GM11168 (cell line): ENCODE measurements around the gene SP140L.
"Not testable (repeated sequence)": the region's sequence is repeated elsewhere in the genome, so short reads cannot be mapped to it uniquely, and the experiment has no call there.

Source experiments
- in situ Hi-C: fragments of 300-500 bp; cut with MboI; formaldehyde crosslinking; loops from one replicate; pipeline ENCODE4 v1.12.0; 2022; ENCODE audit warnings: low sequenced_read_pairs; ENCODE audit not compliant: unreplicated experiment

Gene SP140L

GRCh38 chr2:230414302-230414701 is 87.3 kb downstream of the SP140L start:
- in situ Hi-C loops, result no loop called here

DNA sequence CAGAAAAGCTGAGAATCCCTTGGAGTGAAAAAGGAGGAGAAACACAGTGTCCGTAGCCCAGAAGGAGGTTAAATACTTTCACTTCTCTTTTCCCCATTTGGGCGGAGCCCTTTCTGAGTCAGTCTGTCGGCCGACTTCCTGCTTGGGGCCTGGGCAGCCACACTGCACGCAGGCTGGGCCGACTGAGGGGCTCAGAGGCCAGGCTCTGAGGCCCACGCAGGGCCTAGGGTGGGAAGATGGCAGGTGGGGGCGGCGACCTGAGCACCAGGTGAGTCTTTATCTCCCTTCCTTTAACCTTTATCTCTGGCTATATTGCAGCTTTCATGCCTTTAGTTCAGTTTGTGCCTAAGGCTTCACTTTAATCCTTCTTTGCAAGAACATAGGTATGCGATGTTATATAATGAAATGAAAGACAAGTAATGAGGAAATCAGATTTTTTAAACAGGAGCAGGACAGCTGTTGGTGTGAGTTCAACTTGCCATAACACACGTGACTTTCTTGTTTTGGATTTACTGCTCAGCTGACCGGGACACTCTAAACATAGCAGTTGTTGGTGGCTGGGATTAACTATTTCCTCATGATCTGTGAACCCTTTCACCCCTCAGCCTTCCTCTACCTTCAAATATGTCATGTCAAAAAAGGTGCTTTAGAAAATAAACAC is 89.2 kb downstream of the SP140L start, which contains the start of gene SP100:
TSS of gene SP100 (plus strand) at position 141 of the 661 bp plus-strand sequence. CDS start at position 237, 96 bp downstream.
- in situ Hi-C loops, result no loop called here

DNA sequence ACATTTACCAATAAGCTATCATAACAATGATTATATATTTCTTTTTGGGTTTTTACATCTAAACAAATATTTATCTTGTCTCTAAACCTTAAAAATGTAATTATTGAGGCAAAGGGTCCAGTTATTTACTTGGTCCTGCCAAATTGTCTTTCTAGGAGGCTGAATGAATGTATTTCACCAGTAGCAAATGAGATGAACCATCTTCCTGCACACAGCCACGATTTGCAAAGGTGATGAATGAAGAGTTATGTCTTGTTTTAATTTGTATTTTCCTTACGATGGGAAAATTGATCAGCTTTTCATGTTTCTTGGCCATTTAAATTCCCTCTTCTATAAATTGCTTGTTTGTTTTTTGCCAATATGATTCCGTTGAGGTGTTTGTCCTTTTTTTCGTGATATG is 90.4 kb downstream of the SP140L start:
- in situ Hi-C loops, result no loop called here

- in situ Hi-C loops, result no loop called here
These were observed 91.5 kb downstream of the SP140L start for GRCh38 chr2:230418341-230419016.

DNA sequence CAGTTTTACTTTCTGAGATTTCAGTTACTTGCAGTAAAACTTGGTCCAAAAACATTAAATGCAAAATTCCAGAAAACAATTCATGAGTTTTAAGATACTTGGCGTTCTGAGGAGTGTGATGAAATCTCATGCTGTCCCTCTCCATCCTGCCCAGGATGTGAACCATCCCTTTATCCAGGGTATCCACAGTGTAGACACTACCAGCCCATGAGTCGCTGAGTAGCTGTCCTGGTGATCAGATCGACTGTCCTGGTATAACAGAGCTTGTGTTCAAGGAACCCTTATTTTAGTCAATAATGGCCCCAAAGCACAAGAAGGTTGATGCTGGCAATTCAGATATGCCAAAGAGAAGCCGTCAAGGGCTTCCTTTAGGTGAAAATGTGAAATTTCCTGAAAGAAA is 92.2 kb downstream of the SP140L start:
- in situ Hi-C loops, result no loop called here

DNA sequence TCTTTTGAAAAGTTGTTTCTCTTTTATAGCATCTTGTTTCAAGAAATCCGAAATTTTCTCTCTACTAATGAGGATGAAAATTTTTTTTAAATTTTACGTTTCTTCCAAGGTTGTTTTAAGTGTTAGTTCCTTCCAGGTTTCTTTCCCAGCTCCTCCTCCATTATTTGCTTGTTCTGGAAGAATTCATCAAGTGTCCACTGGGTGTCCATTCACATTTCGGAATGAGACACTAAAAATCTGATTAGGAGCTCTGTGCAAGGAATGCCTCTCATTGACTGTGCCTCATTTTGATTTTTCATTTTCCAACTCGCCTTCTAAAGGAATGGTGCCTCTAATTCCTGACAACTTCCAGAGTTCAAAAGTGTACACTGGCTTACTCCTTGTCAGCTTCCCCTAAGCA is 95.2 kb downstream of the SP140L start:
- in situ Hi-C loops, result no loop called here

- in situ Hi-C loops, result no loop called here
These were observed 97.0 kb downstream of the SP140L start for GRCh38 chr2:230423851-230424458.

DNA sequence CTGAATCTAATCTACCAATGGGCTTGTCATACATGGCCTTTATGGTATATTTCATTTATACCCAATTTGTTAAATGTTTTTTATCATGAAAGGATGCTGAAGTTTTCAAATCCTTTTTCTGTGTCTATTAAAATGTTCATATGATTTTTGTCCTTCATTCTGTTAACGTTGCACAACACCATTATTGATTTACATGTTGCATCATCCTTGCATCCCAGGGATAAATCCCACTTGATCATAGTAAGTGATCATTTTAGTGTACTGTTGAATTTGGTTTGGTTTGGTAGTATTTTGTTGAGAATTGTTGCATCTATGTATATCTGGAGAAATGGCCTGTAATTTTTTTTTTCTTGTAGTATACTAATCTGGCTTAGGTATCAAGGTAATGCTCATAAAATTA is 98.4 kb downstream of the SP140L start:
- in situ Hi-C loops, result no loop called here

DNA sequence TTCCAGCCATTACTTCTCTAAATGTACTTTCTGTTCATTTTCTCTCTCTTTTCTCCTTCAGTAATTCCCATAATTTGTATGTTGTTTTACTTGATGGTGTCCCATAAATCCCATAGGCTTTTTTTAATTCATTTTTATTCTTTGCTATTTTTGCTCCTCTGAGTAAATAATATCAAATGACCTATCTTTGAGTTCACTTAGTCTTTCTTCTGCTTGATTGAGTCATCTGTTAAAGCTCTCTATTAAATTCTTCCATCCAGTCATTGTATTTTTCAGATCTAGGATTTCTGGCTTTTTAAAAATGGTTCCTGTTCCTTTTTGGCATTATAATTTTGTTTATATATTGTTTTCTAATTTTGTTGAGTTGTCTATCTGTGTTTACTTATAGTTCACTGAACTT is 102.5 kb downstream of the SP140L start:
- in situ Hi-C loops, result no loop called here

GRCh38 chr2:230430957-230431910 is 104.2 kb downstream of the SP140L start:
- in situ Hi-C loops, result no loop called here

GRCh38 chr2:230434677-230435324 is 107.8 kb downstream of the SP140L start:
- in situ Hi-C loops, result no loop called here

DNA sequence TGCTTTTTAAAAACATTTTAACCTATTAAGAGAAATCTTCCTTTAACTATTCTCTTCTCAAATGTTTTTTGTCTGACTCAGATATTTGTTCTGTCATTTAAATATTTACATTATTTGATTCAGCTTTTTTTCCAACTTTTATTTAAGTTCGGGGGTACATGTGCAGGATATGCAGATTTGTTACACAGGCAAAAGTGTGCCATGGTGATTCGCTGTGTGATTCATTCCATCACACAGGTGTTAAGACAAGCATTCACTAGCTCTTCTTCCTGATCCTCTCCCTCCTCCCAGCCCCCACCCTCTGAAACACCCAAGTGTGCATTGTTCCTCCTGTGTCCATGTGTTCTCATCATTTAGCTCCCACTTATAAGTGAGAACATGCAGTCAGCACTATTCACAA is 108.4 kb downstream of the SP140L start:
- in situ Hi-C loops, result no loop called here

GRCh38 chr2:230439121-230439520 is 112.1 kb downstream of the SP140L start:
- in situ Hi-C loops, result not testable (repeated sequence)

DNA sequence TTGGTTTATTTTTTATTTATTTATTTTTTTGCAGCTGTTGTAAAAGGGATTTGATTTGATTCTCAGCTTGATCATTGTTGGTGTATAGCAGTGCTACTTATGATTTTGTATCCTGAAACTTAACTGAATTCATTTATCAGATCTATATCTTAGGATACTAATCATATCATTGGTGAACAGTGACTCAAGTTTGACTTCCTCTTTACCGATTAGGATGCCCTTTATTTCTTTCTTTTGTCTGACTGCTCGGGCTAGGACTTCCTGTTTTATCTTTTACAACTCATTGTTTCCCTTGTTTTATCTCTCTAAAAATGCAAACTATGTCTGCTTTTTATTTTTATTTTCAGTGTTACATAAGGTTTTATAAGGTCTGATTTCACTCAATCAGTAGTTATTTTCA is 112.6 kb downstream of the SP140L start:
- in situ Hi-C loops, result no loop called here

DNA sequence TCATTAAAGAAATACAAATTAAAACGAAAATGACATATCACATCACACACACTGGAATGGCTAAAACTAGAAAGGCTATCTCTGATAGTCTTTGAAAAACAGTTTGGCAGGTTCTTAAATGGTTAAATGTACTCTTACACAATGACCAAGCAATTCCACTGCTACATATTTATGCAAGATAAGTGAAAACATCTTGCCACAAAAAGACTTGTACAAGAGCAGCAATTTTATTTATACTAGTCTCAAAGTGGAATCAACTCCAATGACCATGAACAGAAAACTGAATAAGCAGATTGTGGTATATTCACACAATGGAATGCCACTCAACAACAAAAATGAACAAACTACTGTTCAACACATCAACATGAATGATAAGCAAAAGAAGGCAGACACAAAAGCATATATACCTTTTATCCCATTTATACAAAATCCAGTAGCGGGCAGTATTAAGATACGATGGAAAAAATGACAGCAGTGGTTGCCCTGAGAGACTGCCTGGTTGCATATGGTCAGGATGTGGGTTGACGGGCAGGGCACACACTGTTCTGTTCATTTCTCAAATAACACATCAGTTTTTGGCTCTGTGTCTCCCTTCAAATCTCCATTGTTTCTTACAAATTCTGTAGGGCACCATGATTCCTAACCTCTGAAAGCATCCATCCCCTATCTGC is 114.4 kb downstream of the SP140L start:
- in situ Hi-C loops, result no loop called here

GRCh38 chr2:230443541-230443940 is 116.5 kb downstream of the SP140L start:
- in situ Hi-C loops, result no loop called here

DNA sequence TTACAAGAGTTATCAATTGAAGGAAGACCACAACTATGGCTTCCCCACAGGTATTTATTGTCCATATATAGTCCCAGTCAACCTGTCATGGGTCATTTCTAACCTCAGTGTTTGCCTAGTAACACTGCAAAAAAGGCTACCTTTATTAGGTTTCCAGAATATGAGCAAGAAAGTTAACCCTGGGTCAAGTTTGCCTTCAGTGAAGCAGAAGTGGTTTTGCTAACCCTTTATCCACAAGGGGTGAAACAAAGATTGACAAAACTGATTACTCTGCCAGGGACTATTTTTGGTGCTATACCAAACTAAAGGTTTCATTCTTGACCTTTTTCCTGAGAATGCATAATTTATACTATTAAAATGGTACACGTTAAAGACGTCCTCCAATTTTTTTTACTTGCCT is 117.8 kb downstream of the SP140L start:
- in situ Hi-C loops, result no loop called here

DNA sequence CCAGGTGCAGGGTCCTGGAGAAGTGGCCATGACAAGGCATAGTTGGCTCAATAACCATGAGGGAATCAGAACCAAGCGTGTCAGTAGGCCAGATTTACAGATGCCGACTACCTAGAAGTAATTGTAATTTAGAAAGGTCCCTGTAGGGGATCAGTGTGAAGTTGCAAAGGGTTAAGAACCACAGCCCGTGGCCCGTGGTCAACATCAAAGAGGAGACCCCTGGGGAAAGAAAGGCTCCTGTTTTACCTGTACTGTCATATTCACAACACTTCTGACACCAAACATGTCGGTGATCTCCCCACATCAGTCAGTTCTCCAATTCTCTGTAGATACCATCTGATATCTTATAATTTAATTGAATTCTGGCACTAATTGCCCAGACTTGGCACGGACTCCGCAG is 120.0 kb downstream of the SP140L start:
- in situ Hi-C loops, result no loop called here
